ENCODE results near the gene SH3RF2. TPM values are rescaled to one million over a fixed set of nuclear protein-coding genes. Genes with fewer than 3 reads are reported as not detected.

SH3RF2 gene
- total RNA-seq, 1 donor from 2014 or later, result 376 TPM

GRCh38 chr5:145908206-145908960 is 28.0 kb upstream of the SH3RF2 start:
- H3K36me3 ChIP-seq, result no peaks in the 10 kb centered on the region
- no peaks in the 10 kb centered on the region for H3K9me3 ChIP-seq (replicated peaks)
- H3K27ac ChIP-seq (replicated peaks), result no peak overlapping the region
- intact Hi-C loops (cut with micrococcal nuclease), result no loop called here
- DNase-seq, result no peak
- peak; percentile 27 for TF ChIP-seq CTCF (IDR thresholded peaks at IDR 0.05; ENCODE audit: borderline replicate concordance)
- no peaks in the 10 kb centered on the region for H3K27me3 ChIP-seq (ENCODE audit: low read depth)
- H3K4me1 ChIP-seq, result no peaks in the 10 kb centered on the region
- no peak overlapping the region for H3K4me3 ChIP-seq

- no peak overlapping the region for H3K4me3 ChIP-seq
- DNase-seq, result no peak
- intact Hi-C loops (cut with micrococcal nuclease), result no loop called here
- no peaks in the 10 kb centered on the region for H3K27me3 ChIP-seq (ENCODE audit: low read depth)
- TF ChIP-seq CTCF (IDR thresholded peaks at IDR 0.05; ENCODE audit: borderline replicate concordance), result no peak
- H3K27ac ChIP-seq (replicated peaks), result no peak overlapping the region
- no peaks in the 10 kb centered on the region for H3K36me3 ChIP-seq
- no peaks in the 10 kb centered on the region for H3K4me1 ChIP-seq
- H3K9me3 ChIP-seq (replicated peaks), result no peaks in the 10 kb centered on the region
These were observed 25.2 kb upstream of the SH3RF2 start for GRCh38 chr5:145911164-145911563.

- no peaks in the 10 kb centered on the region for H3K9me3 ChIP-seq (replicated peaks)
- no peaks in the 10 kb centered on the region for H3K27me3 ChIP-seq (ENCODE audit: low read depth)
- intact Hi-C loops (cut with micrococcal nuclease), result no loop called here
- no peak for DNase-seq
- no peaks in the 10 kb centered on the region for H3K36me3 ChIP-seq
- no peak overlapping the region for H3K27ac ChIP-seq (replicated peaks)
- no peak for TF ChIP-seq CTCF (IDR thresholded peaks at IDR 0.05; ENCODE audit: borderline replicate concordance)
- no peaks in the 10 kb centered on the region for H3K4me1 ChIP-seq
- H3K4me3 ChIP-seq, result no peak overlapping the region
These were observed 24.4 kb upstream of the SH3RF2 start for GRCh38 chr5:145912019-145912418.

GRCh38 chr5:145912594-145912993 is 23.8 kb upstream of the SH3RF2 start:
- intact Hi-C loops (cut with micrococcal nuclease), result no loop called here
- DNase-seq, result no peak
- Histone ChIP-seq H3K4me1 (peaks cover 3% of the 10 kb centered on the region), H3K27ac (replicated peaks) (no peak overlapping the region), H3K4me3 (no peak overlapping the region), H3K27me3 (ENCODE audit: low read depth) (no peaks in the 10 kb centered on the region), H3K36me3 (no peaks in the 10 kb centered on the region), H3K9me3 (replicated peaks) (no peaks in the 10 kb centered on the region)
- TF ChIP-seq CTCF (IDR thresholded peaks at IDR 0.05; ENCODE audit: borderline replicate concordance), result no peak

GRCh38 chr5:145913701-145914100 is 22.7 kb upstream of the SH3RF2 start:
- intact Hi-C loops (cut with micrococcal nuclease), result no loop called here
- Histone ChIP-seq H3K9me3 (replicated peaks) (no peaks in the 10 kb centered on the region), H3K36me3 (no peaks in the 10 kb centered on the region), H3K4me3 (no peak overlapping the region), H3K4me1 (peaks cover 7% of the 10 kb centered on the region), H3K27ac (replicated peaks) (no peak overlapping the region), H3K27me3 (ENCODE audit: low read depth) (no peaks in the 10 kb centered on the region)
- no peak for TF ChIP-seq CTCF (IDR thresholded peaks at IDR 0.05; ENCODE audit: borderline replicate concordance)
- DNase-seq, result no peak

All from left ventricle myocardium inferior (tissue), 1 donor.